HEK293 (cell line): Measurements from ENCODE around the gene IL2RG.

Experiments used
- KLF1 ChIP-seq: fragments of 450-650 bp; formaldehyde crosslinking; IDR thresholded peaks from 2 replicates; pipeline ENCODE4 v1.5.1; 2016; ENCODE audit warnings: missing biosample characterization, missing genetic modification characterization
- KLF7 ChIP-seq: fragments of 450-650 bp; formaldehyde crosslinking; IDR thresholded peaks from 2 replicates; pipeline ENCODE4 v1.5.1; 2016; ENCODE audit warnings: missing biosample characterization, missing genetic modification characterization, borderline replicate concordance
- ZBTB20 ChIP-seq: fragments of 450-650 bp; formaldehyde crosslinking; IDR thresholded peaks from 2 replicates; pipeline ENCODE4 v1.5.1; 2016; ENCODE audit warnings: missing biosample characterization, missing genetic modification characterization
- ZNF311 ChIP-seq: fragments of 450-650 bp; formaldehyde crosslinking; IDR thresholded peaks from 2 replicates; pipeline ENCODE4 v1.5.1; 2017; ENCODE audit warnings: missing biosample characterization, missing genetic modification characterization, borderline replicate concordance
- ZNF335 ChIP-seq: fragments of 450-650 bp; formaldehyde crosslinking; conservative IDR thresholded peaks from 2 replicates; pipeline ENCODE4 v1.5.1; 2016; ENCODE audit warnings: missing biosample characterization, missing genetic modification characterization
- ZNF654 ChIP-seq: fragments of 450-650 bp; formaldehyde crosslinking; IDR thresholded peaks from 2 replicates; pipeline ENCODE4 v1.5.1; 2016; ENCODE audit warnings: low read depth, missing biosample characterization, missing genetic modification characterization
- ZNF704 ChIP-seq: fragments of 450-650 bp; formaldehyde crosslinking; IDR thresholded peaks from 2 replicates; pipeline ENCODE4 v1.5.1; 2016; ENCODE audit warnings: missing biosample characterization, missing genetic modification characterization
- TF ChIP-seq, protein P1 (sequence below): fragments of 450-650 bp; formaldehyde crosslinking; IDR thresholded peaks from 2 replicates; pipeline ENCODE4 v1.5.1; 2016; ENCODE audit warnings: missing biosample characterization, missing genetic modification characterization
- TF ChIP-seq, protein P2 (sequence below): fragments of 450-650 bp; formaldehyde crosslinking; IDR thresholded peaks from 2 replicates; pipeline ENCODE4 v1.5.1; 2016; ENCODE audit warnings: missing biosample characterization, missing genetic modification characterization
- TF ChIP-seq, protein P3 (sequence below): sonication (generic); formaldehyde crosslinking; IDR thresholded peaks from 2 replicates; pipeline ENCODE4 v1.8.1; 2022; ENCODE audit warnings: mild to moderate bottlenecking, moderate library complexity, missing genetic modification reagents

- TF ChIP-seq, protein P1, sequence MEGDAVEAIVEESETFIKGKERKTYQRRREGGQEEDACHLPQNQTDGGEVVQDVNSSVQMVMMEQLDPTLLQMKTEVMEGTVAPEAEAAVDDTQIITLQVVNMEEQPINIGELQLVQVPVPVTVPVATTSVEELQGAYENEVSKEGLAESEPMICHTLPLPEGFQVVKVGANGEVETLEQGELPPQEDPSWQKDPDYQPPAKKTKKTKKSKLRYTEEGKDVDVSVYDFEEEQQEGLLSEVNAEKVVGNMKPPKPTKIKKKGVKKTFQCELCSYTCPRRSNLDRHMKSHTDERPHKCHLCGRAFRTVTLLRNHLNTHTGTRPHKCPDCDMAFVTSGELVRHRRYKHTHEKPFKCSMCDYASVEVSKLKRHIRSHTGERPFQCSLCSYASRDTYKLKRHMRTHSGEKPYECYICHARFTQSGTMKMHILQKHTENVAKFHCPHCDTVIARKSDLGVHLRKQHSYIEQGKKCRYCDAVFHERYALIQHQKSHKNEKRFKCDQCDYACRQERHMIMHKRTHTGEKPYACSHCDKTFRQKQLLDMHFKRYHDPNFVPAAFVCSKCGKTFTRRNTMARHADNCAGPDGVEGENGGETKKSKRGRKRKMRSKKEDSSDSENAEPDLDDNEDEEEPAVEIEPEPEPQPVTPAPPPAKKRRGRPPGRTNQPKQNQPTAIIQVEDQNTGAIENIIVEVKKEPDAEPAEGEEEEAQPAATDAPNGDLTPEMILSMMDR (tag by site-specific recombination) = no peak
- TF ChIP-seq ZNF704 (tag by site-specific recombination) = no peak
- no peak for TF ChIP-seq ZNF654 (tag by site-specific recombination)
- TF ChIP-seq, protein P2, sequence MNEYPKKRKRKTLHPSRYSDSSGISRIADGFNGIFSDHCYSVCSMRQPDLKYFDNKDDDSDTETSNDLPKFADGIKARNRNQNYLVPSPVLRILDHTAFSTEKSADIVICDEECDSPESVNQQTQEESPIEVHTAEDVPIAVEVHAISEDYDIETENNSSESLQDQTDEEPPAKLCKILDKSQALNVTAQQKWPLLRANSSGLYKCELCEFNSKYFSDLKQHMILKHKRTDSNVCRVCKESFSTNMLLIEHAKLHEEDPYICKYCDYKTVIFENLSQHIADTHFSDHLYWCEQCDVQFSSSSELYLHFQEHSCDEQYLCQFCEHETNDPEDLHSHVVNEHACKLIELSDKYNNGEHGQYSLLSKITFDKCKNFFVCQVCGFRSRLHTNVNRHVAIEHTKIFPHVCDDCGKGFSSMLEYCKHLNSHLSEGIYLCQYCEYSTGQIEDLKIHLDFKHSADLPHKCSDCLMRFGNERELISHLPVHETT (tag by site-specific recombination) = no peak
- no peak for TF ChIP-seq KLF7
- TF ChIP-seq, protein P3, sequence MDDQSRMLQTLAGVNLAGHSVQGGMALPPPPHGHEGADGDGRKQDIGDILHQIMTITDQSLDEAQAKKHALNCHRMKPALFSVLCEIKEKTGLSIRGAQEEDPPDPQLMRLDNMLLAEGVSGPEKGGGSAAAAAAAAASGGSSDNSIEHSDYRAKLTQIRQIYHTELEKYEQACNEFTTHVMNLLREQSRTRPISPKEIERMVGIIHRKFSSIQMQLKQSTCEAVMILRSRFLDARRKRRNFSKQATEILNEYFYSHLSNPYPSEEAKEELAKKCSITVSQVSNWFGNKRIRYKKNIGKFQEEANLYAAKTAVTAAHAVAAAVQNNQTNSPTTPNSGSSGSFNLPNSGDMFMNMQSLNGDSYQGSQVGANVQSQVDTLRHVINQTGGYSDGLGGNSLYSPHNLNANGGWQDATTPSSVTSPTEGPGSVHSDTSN (CRISPR knock-in tag) = no peak
- no peak for TF ChIP-seq ZBTB20
- TF ChIP-seq KLF1 (tag by site-specific recombination) = no peak
- TF ChIP-seq ZNF335 (tag by site-specific recombination) = no peak
- no peak for TF ChIP-seq ZNF311 (tag by site-specific recombination)
Observed at GRCh38 chrX:71057848-71058530, 53.4 kb downstream of the IL2RG start.
